Hepatic stellate cell (primary cell): Measurements from ENCODE around the gene PHYH.
"Not testable (repeated sequence)": the region's sequence is repeated elsewhere in the genome, so short reads cannot be mapped to it uniquely, and the experiment has no call there.

Experiments
- DNase-seq: peaks from one replicate; pipeline ENCODE4 v3.0.0; 2011; ENCODE audit warnings: low spot score

PHYH gene

GRCh38 chr10:13319166-13319565 lies 19.3 kb upstream of the PHYH start:
- no peak for DNase-seq

GRCh38 chr10:13317474-13317873 lies 17.6 kb upstream of the PHYH start:
- DNase-seq, result no peak

- no peak for DNase-seq
Observed at GRCh38 chr10:13316635-13317311, 16.9 kb upstream of the PHYH start.

GRCh38 chr10:13315361-13315760 lies 15.5 kb upstream of the PHYH start:
- no peak for DNase-seq

GRCh38 chr10:13311177-13311575 lies 11.3 kb upstream of the PHYH start:
- DNase-seq, result no peak

- DNase-seq, result no peak
Observed at GRCh38 chr10:13310518-13311176, 10.8 kb upstream of the PHYH start.

- DNase-seq, result no peak
Observed at GRCh38 chr10:13309792-13310191, 9.9 kb upstream of the PHYH start.

- DNase-seq, result no peak
Observed at GRCh38 chr10:13308096-13308495, 8.2 kb upstream of the PHYH start.

GRCh38 chr10:13306103-13306502 lies 6.2 kb upstream of the PHYH start:
- no peak for DNase-seq

- DNase-seq, result no peak
Observed at GRCh38 chr10:13302821-13303555, 3.1 kb upstream of the PHYH start.

- no peak for DNase-seq
Observed at GRCh38 chr10:13298748-13299436, 972 bp downstream of the PHYH start.

GRCh38 chr10:13296476-13296875 lies 3.4 kb downstream of the PHYH start:
- no peak for DNase-seq

- no peak for DNase-seq
Observed at GRCh38 chr10:13294784-13295183, 5.1 kb downstream of the PHYH start.

GRCh38 chr10:13291821-13292773 lies 7.8 kb downstream of the PHYH start:
- no peak for DNase-seq

- DNase-seq, result no peak
Observed at GRCh38 chr10:13291061-13291460, 8.8 kb downstream of the PHYH start.

- no peak for DNase-seq
Observed at GRCh38 chr10:13284050-13284449, 15.8 kb downstream of the PHYH start.

GRCh38 chr10:13282348-13282747 lies 17.5 kb downstream of the PHYH start:
- DNase-seq, result not testable (repeated sequence)

- DNase-seq, result no peak
Observed at GRCh38 chr10:13276749-13277365, 23.0 kb downstream of the PHYH start.

GRCh38 chr10:13276146-13276545 lies 23.7 kb downstream of the PHYH start:
- not testable (repeated sequence) for DNase-seq

GRCh38 chr10:13272164-13272571 lies 27.7 kb downstream of the PHYH start:
- DNase-seq, result peak; percentile 5
